B cell (primary cell): ENCODE data around the gene PRAMEF6.
"Not testable (repeated sequence)": the region's sequence is repeated elsewhere in the genome, so short reads cannot be mapped to it uniquely, and the experiment has no call there.

ENCODE experiments used
- CTCF ChIP-seq: fragments of 200-600 bp; IDR thresholded peaks from one replicate; pipeline ENCODE4 v1.8.0; 2022; ENCODE audit warnings: antibody characterized with exemption, mild to moderate bottlenecking
- EZH2 ChIP-seq: IDR thresholded peaks from 2 replicates; pipeline ENCODE4 v1.6.1; 2012; ENCODE audit warnings: borderline replicate concordance, low read depth, mild to moderate bottlenecking, moderate library complexity, low read length; ENCODE audit not compliant: insufficient read depth, poor library complexity, severe bottlenecking

GRCh38 chr1:12921749-12922148, 25.6 kb downstream of the PRAMEF6 start:
- not testable (repeated sequence) for TF ChIP-seq CTCF, EZH2
